Osteoblast (primary cell): Measurements from ENCODE around the gene LRRC3. TPM values are rescaled to one million over a fixed set of nuclear protein-coding genes. Genes with fewer than 3 reads are reported as not detected.

Experiments
- DNase-seq: peaks from one replicate; pipeline ENCODE4 v3.0.0; 2011; ENCODE audit warnings: low spot score, mixed read lengths; ENCODE audit not compliant: insufficient read length; ENCODE audit errors: missing footprints
- H2AFZ ChIP-seq: 2 replicates; pipeline ENCODE4 v1.6.0; 2011; ENCODE audit warnings: mild to moderate bottlenecking, low read length
- H3K27ac ChIP-seq: 2 replicates; pipeline ENCODE4 v1.5.1; 2011; ENCODE audit warnings: mild to moderate bottlenecking, low read depth, low read length, moderate library complexity
- H3K27me3 ChIP-seq: 2 replicates; pipeline ENCODE4 v1.6.0; 2012; ENCODE audit warnings: mild to moderate bottlenecking, control low read depth, inconsistent platforms, low read length, moderate library complexity; ENCODE audit not compliant: insufficient read depth
- H3K36me3 ChIP-seq: 2 replicates; pipeline ENCODE4 v1.5.1; 2011; ENCODE audit warnings: mild to moderate bottlenecking, low read length, control low read depth, moderate library complexity; ENCODE audit not compliant: insufficient read depth
- H3K4me1 ChIP-seq: 2 replicates; pipeline ENCODE4 v1.5.1; 2011; ENCODE audit warnings: mild to moderate bottlenecking, low read length, control low read depth, moderate library complexity; ENCODE audit not compliant: insufficient read depth
- H3K4me2 ChIP-seq: 2 replicates; pipeline ENCODE4 v1.6.0; 2011; ENCODE audit warnings: mild to moderate bottlenecking, low read length; ENCODE audit not compliant: insufficient read depth
- H3K4me3 ChIP-seq: fragments of 200-600 bp; sonication (generic); 3 replicates; pipeline ENCODE4 v1.5.1; 2012; ENCODE audit warnings: mild to moderate bottlenecking, low read length, inconsistent platforms; ENCODE audit not compliant: insufficient read depth
- H3K79me2 ChIP-seq: 2 replicates; pipeline ENCODE4 v1.6.0; 2012; ENCODE audit warnings: mild to moderate bottlenecking, low read length, control low read depth, inconsistent platforms; ENCODE audit not compliant: insufficient read depth
- H3K9me3 ChIP-seq: 2 replicates; pipeline ENCODE4 v1.5.1; 2011; ENCODE audit warnings: low read depth, low read length, control low read depth
- H4K20me1 ChIP-seq: 2 replicates; pipeline ENCODE4 v1.6.0; 2012; ENCODE audit warnings: mild to moderate bottlenecking, low read length, control low read depth; ENCODE audit not compliant: insufficient read depth
- total RNA-seq: library from RNA; depleted of rRNA; stranded (reverse); fragments of >200 nt; gene quantifications from 2 replicates; pipeline ENCODE4 v1.2.3, GENCODE V29; 2012
- TF ChIP-seq, protein P1 (sequence below): IDR thresholded peaks from 2 replicates; pipeline ENCODE4 v1.5.1; 2011; ENCODE audit warnings: mild to moderate bottlenecking, low read depth, low read length, moderate library complexity; ENCODE audit errors: extremely low read depth

Gene LRRC3
- total RNA-seq, 1 donor: 0.72 TPM

DNA sequence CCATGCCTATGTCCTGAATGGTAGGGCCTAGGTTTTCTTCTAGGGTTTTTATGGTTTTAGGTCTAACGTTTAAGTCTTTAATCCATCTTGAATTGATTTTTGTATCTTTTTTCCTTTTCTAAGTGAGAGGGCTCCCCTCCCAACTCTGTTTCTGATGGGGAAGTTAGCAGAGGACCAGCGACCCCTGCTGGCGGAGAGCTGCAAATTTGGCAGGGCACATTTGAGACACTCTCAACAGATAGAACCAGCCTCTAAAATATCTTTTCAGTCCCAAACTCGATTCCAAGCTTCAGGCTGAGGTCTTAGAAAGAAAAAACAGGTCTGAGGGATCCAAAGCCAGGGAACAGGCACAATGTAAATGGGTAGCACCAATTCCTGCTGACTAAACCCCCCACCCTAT, 32.5 kb downstream of the LRRC3 start:
- Histone ChIP-seq H3K27ac (no peak overlapping the region), H4K20me1 (no peaks in the 10 kb centered on the region), H3K27me3 (peaks cover 12% of the 10 kb centered on the region), H3K9me3 (peaks cover 4% of the 10 kb centered on the region), H3K4me1 (no peaks in the 10 kb centered on the region), H3K36me3 (no peaks in the 10 kb centered on the region), H3K79me2 (no peaks in the 10 kb centered on the region), H3K4me2 (no peak overlapping the region), H2AFZ (no peak overlapping the region), H3K4me3 (no peak overlapping the region)
- TF ChIP-seq, protein P1, sequence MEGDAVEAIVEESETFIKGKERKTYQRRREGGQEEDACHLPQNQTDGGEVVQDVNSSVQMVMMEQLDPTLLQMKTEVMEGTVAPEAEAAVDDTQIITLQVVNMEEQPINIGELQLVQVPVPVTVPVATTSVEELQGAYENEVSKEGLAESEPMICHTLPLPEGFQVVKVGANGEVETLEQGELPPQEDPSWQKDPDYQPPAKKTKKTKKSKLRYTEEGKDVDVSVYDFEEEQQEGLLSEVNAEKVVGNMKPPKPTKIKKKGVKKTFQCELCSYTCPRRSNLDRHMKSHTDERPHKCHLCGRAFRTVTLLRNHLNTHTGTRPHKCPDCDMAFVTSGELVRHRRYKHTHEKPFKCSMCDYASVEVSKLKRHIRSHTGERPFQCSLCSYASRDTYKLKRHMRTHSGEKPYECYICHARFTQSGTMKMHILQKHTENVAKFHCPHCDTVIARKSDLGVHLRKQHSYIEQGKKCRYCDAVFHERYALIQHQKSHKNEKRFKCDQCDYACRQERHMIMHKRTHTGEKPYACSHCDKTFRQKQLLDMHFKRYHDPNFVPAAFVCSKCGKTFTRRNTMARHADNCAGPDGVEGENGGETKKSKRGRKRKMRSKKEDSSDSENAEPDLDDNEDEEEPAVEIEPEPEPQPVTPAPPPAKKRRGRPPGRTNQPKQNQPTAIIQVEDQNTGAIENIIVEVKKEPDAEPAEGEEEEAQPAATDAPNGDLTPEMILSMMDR: peak; percentile 64
- DNase-seq: peak; percentile 84

DNA sequence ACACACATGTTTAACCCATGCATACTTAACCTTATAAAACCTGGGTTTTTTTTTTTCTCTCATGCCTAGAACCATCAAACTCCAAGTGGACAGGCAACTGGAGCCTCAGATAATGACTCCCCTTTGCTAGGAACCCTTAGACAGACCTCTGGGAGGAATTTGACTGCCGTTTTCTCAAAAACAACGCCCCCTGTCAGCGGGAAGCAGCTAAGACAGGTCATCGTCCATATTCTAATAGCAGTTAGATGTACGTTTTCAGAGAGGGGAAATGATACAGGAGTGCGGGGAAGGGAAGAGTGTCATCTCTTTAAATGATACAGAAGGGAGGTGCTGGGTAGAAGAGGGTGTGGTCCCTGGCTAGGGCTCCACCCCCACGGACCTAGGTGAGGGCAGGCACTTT, 34.7 kb downstream of the LRRC3 start:
- H3K27ac ChIP-seq: no peak overlapping the region
- H3K4me1 ChIP-seq: no peaks in the 10 kb centered on the region
- no peak overlapping the region for H2AFZ ChIP-seq
- no peaks in the 10 kb centered on the region for H3K79me2 ChIP-seq
- no peak overlapping the region for H3K4me2 ChIP-seq
- H4K20me1 ChIP-seq: no peaks in the 10 kb centered on the region
- DNase-seq: no peak
- TF ChIP-seq, protein P1: no peak
- H3K9me3 ChIP-seq: peaks cover 14% of the 10 kb centered on the region
- no peaks in the 10 kb centered on the region for H3K27me3 ChIP-seq
- H3K36me3 ChIP-seq: no peaks in the 10 kb centered on the region
- H3K4me3 ChIP-seq: no peak overlapping the region

DNA sequence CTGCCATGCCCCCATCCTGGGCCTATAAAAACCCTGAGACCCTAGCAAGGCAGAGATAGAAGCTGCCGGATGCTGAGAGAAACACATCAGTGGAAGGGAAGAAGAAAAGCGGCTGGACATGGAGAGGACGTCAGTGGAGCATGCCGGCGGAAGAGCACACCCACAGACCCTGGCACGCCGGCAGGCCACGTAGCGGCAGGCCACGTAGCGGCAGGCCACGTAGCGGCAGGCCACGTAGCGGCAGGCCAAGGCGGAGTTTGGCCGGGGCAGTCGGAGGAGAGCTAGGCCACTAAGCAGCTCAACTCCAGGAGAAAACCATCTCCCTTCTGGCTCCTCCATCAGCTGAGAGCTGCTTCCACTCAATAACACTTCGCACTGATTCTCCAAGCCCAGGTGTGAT, 35.1 kb downstream of the LRRC3 start:
- H4K20me1 ChIP-seq: no peaks in the 10 kb centered on the region
- peaks cover 14% of the 10 kb centered on the region for H3K9me3 ChIP-seq
- DNase-seq: no peak
- no peak overlapping the region for H3K27ac ChIP-seq
- H3K79me2 ChIP-seq: no peaks in the 10 kb centered on the region
- no peaks in the 10 kb centered on the region for H3K4me1 ChIP-seq
- H3K4me2 ChIP-seq: no peak overlapping the region
- H2AFZ ChIP-seq: no peak overlapping the region
- H3K36me3 ChIP-seq: no peaks in the 10 kb centered on the region
- TF ChIP-seq, protein P1: no peak
- no peak overlapping the region for H3K4me3 ChIP-seq
- no peaks in the 10 kb centered on the region for H3K27me3 ChIP-seq

DNA sequence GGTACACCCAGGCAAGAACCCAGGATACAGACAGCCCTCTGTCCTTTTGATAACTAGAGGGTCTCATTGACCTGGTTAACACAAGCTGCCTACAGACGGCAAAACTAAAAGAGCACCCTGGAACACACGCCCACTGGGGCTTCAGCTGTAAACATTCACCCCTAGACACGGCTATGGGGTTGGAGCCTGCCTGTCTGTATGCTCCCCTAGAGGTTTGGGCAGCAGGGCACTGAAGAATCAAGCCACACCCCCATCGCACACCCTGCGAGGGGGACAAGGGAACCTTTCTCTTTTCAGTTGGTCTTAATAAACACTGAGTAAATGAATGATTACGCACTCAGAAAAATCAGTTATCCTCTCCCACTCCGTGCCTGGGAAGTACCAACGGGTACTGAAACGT, 35.5 kb downstream of the LRRC3 start:
- Histone ChIP-seq H3K27ac (no peak overlapping the region), H3K27me3 (peaks cover 2% of the 10 kb centered on the region), H3K36me3 (no peaks in the 10 kb centered on the region), H4K20me1 (no peaks in the 10 kb centered on the region), H3K4me3 (no peak overlapping the region), H3K9me3 (peaks cover 14% of the 10 kb centered on the region), H3K4me1 (no peaks in the 10 kb centered on the region), H3K79me2 (no peaks in the 10 kb centered on the region), H2AFZ (no peak overlapping the region), H3K4me2 (no peak overlapping the region)
- DNase-seq: peak; percentile 50
- TF ChIP-seq, protein P1: no peak
